ENCODE results near the gene LETM1. TPM values are rescaled to one million over a fixed set of nuclear protein-coding genes. Genes with fewer than 3 reads are reported as not detected.
A peak's percentile ranks its signal among the peaks of the same experiment; 100 is the strongest.

Gene LETM1
- total and polyA plus RNA-seq, 2 of the 13 experiments (the other 11 are each of a cell fraction or from before 2014, with no cell fraction given) = 9.7 to 41.6 TPM

GRCh38 chr4:1856071-1856942 lies at the start of gene LETM1 (continued):
- TF ChIP-seq ZNF441 (CRISPR knock-in tag; IDR thresholded peaks at IDR 0.05; ENCODE audit: borderline replicate concordance) (no peak), ZNF646 (CRISPR knock-in tag; IDR thresholded peaks at IDR 0.05) (no peak), ATM (IDR thresholded peaks at IDR 0.05; ENCODE audit: borderline replicate concordance) (no peak), KLF16 (CRISPR knock-in tag; IDR thresholded peaks at IDR 0.05) (peak in 1 of 2 experiments; percentile 61; a peak in 2 of 4 replicates), SOX6 (IDR thresholded peaks at IDR 0.05) (no peak), SOX6 (CRISPR knock-in tag; IDR thresholded peaks at IDR 0.05) (peak; percentile 45), ZNF44 (CRISPR knock-in tag; IDR thresholded peaks at IDR 0.05) (no peak), ZKSCAN1 (IDR thresholded peaks at IDR 0.05; ENCODE audit: low read length) (no peak), SNAPC4 (CRISPR knock-in tag; IDR thresholded peaks at IDR 0.05) (no peak), TEF (CRISPR knock-in tag; IDR thresholded peaks at IDR 0.05) (0 out of 2 replicates have a peak, but pooled peaks have one; percentile 32), ZNF124 (CRISPR knock-in tag; IDR thresholded peaks at IDR 0.05) (no peak), ZNF563 (CRISPR knock-in tag; IDR thresholded peaks at IDR 0.05) (peak; percentile 54), NCOA1 (CRISPR knock-in tag; IDR thresholded peaks at IDR 0.05) (peak; percentile 14; the same call in 1 of the 2 replicates), ZMAT3 (CRISPR knock-in tag; conservative IDR thresholded peaks at IDR 0.05) (0 out of 2 replicates have a peak, but pooled peaks have one; percentile 16), SKI (IDR thresholded peaks at IDR 0.05; ENCODE audit: partially characterized antibody) (peak; percentile 45), ZFAT (CRISPR knock-in tag; conservative IDR thresholded peaks at IDR 0.05) (no peak), CCAR2 (optimal IDR thresholded peaks at IDR 0.05; ENCODE audit: low read depth, low read length) (no peak), CC2D1A (CRISPR knock-in tag; IDR thresholded peaks at IDR 0.05) (peak; percentile 19; the same call in 1 of the 2 replicates)
